HepG2 (cell line): ENCODE measurements around the gene TROAP. TPM values are rescaled to one million over a fixed set of nuclear protein-coding genes. Genes with fewer than 3 reads are reported as not detected.

Experiments used
- HCFC1 ChIP-seq: fragments of 150-350 bp; IDR thresholded peaks from 2 replicates; pipeline ENCODE4 v1.6.1; 2014; ENCODE audit warnings: low read depth, low read length
- IKZF4 ChIP-seq: sonication (generic); formaldehyde crosslinking; IDR thresholded peaks from 2 replicates; pipeline ENCODE4 v1.5.1; 2020; ENCODE audit warnings: borderline replicate concordance, mild to moderate bottlenecking, low read depth, missing genetic modification reagents; ENCODE audit errors: not compliant biosample characterization
- MIER3 ChIP-seq: IDR thresholded peaks from 2 replicates; pipeline ENCODE4 v1.6.1; 2016; ENCODE audit warnings: missing compliant biosample characterization, borderline replicate concordance
- MIXL1 ChIP-seq: IDR thresholded peaks from 2 replicates; pipeline ENCODE4 v1.6.1; 2016
- PAF1 ChIP-seq: IDR thresholded peaks from 2 replicates; pipeline ENCODE4 v1.6.1; 2016; ENCODE audit warnings: missing genetic modification reagents, missing compliant biosample characterization
- PITX1 ChIP-seq: sonication (generic); formaldehyde crosslinking; IDR thresholded peaks from 2 replicates; pipeline ENCODE4 v1.5.1; 2020; ENCODE audit warnings: mild to moderate bottlenecking, missing genetic modification reagents
- REPIN1 ChIP-seq: sonication (generic); formaldehyde crosslinking; IDR thresholded peaks from 2 replicates; pipeline ENCODE4 v1.8.0; 2022; ENCODE audit warnings: missing genetic modification reagents, low read depth, mild to moderate bottlenecking, borderline replicate concordance
- SMAD9 ChIP-seq: sonication (generic); formaldehyde crosslinking; IDR thresholded peaks from 2 replicates; pipeline ENCODE4 v1.5.1; 2020; ENCODE audit warnings: mild to moderate bottlenecking, missing genetic modification reagents
- SPEN ChIP-seq: sonication (generic); formaldehyde crosslinking; IDR thresholded peaks from 2 replicates; pipeline ENCODE4 v1.5.1; 2020; ENCODE audit warnings: low read depth, mild to moderate bottlenecking, missing genetic modification reagents
- YY1 ChIP-seq: IDR thresholded peaks from 2 replicates; pipeline ENCODE4 v1.6.1; 2011; ENCODE audit warnings: low read length, low read depth, moderate library complexity, mild to moderate bottlenecking; ENCODE audit not compliant: insufficient read depth, insufficient replicate concordance
- ZBTB1 ChIP-seq: sonication (generic); formaldehyde crosslinking; IDR thresholded peaks from 2 replicates; pipeline ENCODE4 v1.4.0; 2020; ENCODE audit warnings: missing genetic modification reagents, borderline replicate concordance
- ZNF232 ChIP-seq: sonication (generic); formaldehyde crosslinking; IDR thresholded peaks from 2 replicates; pipeline ENCODE4 v1.4.0; 2020; ENCODE audit warnings: missing genetic modification reagents, borderline replicate concordance
- ZNF468 ChIP-seq: sonication (generic); formaldehyde crosslinking; IDR thresholded peaks from 2 replicates; pipeline ENCODE4 v1.8.0; 2022; ENCODE audit warnings: mild to moderate bottlenecking, moderate library complexity, missing genetic modification reagents
- ZNF501 ChIP-seq: sonication (generic); formaldehyde crosslinking; IDR thresholded peaks from 2 replicates; pipeline ENCODE4 v1.5.1; 2020; ENCODE audit warnings: mild to moderate bottlenecking, moderate library complexity, missing genetic modification reagents
- ZNF556 ChIP-seq: sonication (generic); formaldehyde crosslinking; IDR thresholded peaks from 2 replicates; pipeline ENCODE4 v1.4.0; 2020; ENCODE audit warnings: mild to moderate bottlenecking, missing genetic modification reagents, borderline replicate concordance
- ZNF574 ChIP-seq: sonication (generic); formaldehyde crosslinking; IDR thresholded peaks from 2 replicates; pipeline ENCODE4 v1.4.0; 2020; ENCODE audit warnings: missing genetic modification reagents
- ZNF777 ChIP-seq: sonication (generic); formaldehyde crosslinking; IDR thresholded peaks from 2 replicates; pipeline ENCODE4 v1.4.0; 2020; ENCODE audit warnings: missing genetic modification reagents
- polyA plus RNA-seq, 8 experiments: library from polyadenylated mRNA; depleted of rRNA in 3 of 8; stranded (reverse) in 7 of 8; unstranded in 1 of 8; fragments of >200 nt; fragmentation: Illumina TruSeq in 4 of 8; extraction: Trizol in 4 of 8; gene quantifications; 2 replicates each; pipeline versions ENCODE4 v1.2.1 to v1.2.3, GENCODE V29; 2011 to 2016; ENCODE audit warnings: low read depth in 4 of 8, missing spikeins in 1 of 8, mixed read lengths in 1 of 8; ENCODE audit not compliant: insufficient read depth in 1 of 8
- total RNA-seq, 5 experiments: library from RNA; depleted of rRNA; stranded (reverse); fragments of >200 nt; fragmentation: Illumina TruSeq; extraction: Trizol; gene quantifications; 2 replicates each; pipeline ENCODE4 v1.2.3, GENCODE V29; 2016; ENCODE audit warnings: low read depth in 1 of 5
- TF ChIP-seq, protein P1 (sequence below): IDR thresholded peaks from 2 replicates; pipeline ENCODE4 v1.6.1; 2018; ENCODE audit warnings: missing genetic modification reagents
- TF ChIP-seq, protein P2 (sequence below): sonication (generic); formaldehyde crosslinking; IDR thresholded peaks from 2 replicates; pipeline ENCODE4 v1.5.0; 2020; ENCODE audit warnings: missing genetic modification reagents, mild to moderate bottlenecking, borderline replicate concordance
- TF ChIP-seq, protein P3 (sequence below): sonication (generic); formaldehyde crosslinking; IDR thresholded peaks from 2 replicates; pipeline ENCODE4 v1.5.0; 2020; ENCODE audit warnings: mild to moderate bottlenecking, missing genetic modification reagents

TROAP gene
- total and polyA plus RNA-seq, 2 of the 13 experiments (the other 11 are each of a cell fraction or from before 2014, with no cell fraction given), result 22.5 to 30.9 TPM

- TF ChIP-seq REPIN1 (CRISPR knock-in tag) (no peak; the same call in 1 of the 2 replicates), ZNF574 (CRISPR knock-in tag) (peak; percentile 15; the same call in 1 of the 2 replicates), YY1 (peak; percentile 88), PAF1 (CRISPR knock-in tag) (no peak), SPEN (CRISPR knock-in tag) (peak; percentile 77), MIER3 (CRISPR knock-in tag) (peak; percentile 38; the same call in 1 of the 2 replicates), ZNF501 (CRISPR knock-in tag) (0 out of 2 replicates have a peak, but pooled peaks have one; percentile 44), ZNF777 (CRISPR knock-in tag) (no peak), PITX1 (CRISPR knock-in tag) (no peak), ZBTB1 (no peak), SMAD9 (no peak), ZNF556 (CRISPR knock-in tag) (no peak), MIXL1 (CRISPR knock-in tag) (no peak), IKZF4 (CRISPR knock-in tag) (no peak), ZNF232 (CRISPR knock-in tag) (no peak), HCFC1 (no peak), ZNF468 (CRISPR knock-in tag) (no peak)
- TF ChIP-seq, protein P1, sequence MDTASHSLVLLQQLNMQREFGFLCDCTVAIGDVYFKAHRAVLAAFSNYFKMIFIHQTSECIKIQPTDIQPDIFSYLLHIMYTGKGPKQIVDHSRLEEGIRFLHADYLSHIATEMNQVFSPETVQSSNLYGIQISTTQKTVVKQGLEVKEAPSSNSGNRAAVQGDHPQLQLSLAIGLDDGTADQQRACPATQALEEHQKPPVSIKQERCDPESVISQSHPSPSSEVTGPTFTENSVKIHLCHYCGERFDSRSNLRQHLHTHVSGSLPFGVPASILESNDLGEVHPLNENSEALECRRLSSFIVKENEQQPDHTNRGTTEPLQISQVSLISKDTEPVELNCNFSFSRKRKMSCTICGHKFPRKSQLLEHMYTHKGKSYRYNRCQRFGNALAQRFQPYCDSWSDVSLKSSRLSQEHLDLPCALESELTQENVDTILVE (CRISPR knock-in tag), result no peak
- TF ChIP-seq, protein P2, sequence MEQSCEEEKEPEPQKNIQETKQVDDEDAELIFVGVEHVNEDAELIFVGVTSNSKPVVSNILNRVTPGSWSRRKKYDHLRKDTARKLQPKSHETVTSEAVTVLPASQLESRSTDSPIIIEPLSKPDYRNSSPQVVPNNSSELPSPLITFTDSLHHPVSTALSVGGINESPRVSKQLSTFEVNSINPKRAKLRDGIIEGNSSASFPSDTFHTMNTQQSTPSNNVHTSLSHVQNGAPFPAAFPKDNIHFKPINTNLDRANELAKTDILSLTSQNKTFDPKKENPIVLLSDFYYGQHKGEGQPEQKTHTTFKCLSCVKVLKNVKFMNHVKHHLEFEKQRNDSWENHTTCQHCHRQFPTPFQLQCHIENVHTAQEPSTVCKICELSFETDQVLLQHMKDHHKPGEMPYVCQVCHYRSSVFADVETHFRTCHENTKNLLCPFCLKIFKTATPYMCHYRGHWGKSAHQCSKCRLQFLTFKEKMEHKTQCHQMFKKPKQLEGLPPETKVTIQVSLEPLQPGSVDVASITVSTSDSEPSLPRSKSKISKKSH, result no peak
- TF ChIP-seq, protein P3, sequence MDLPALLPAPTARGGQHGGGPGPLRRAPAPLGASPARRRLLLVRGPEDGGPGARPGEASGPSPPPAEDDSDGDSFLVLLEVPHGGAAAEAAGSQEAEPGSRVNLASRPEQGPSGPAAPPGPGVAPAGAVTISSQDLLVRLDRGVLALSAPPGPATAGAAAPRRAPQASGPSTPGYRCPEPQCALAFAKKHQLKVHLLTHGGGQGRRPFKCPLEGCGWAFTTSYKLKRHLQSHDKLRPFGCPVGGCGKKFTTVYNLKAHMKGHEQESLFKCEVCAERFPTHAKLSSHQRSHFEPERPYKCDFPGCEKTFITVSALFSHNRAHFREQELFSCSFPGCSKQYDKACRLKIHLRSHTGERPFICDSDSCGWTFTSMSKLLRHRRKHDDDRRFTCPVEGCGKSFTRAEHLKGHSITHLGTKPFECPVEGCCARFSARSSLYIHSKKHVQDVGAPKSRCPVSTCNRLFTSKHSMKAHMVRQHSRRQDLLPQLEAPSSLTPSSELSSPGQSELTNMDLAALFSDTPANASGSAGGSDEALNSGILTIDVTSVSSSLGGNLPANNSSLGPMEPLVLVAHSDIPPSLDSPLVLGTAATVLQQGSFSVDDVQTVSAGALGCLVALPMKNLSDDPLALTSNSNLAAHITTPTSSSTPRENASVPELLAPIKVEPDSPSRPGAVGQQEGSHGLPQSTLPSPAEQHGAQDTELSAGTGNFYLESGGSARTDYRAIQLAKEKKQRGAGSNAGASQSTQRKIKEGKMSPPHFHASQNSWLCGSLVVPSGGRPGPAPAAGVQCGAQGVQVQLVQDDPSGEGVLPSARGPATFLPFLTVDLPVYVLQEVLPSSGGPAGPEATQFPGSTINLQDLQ, result no peak
Observed at GRCh38 chr12:49322708-49323523, at the start of gene TROAP (continued).
